ENCODE measurements around the gene KRT40. TPM values are rescaled to one million over a fixed set of nuclear protein-coding genes. Genes with fewer than 3 reads are reported as not detected.
"Not testable (repeated sequence)": the region's sequence is repeated elsewhere in the genome, so short reads cannot be mapped to it uniquely, and the experiment has no call there.

Gene KRT40
- total RNA-seq: not detected

DNA sequence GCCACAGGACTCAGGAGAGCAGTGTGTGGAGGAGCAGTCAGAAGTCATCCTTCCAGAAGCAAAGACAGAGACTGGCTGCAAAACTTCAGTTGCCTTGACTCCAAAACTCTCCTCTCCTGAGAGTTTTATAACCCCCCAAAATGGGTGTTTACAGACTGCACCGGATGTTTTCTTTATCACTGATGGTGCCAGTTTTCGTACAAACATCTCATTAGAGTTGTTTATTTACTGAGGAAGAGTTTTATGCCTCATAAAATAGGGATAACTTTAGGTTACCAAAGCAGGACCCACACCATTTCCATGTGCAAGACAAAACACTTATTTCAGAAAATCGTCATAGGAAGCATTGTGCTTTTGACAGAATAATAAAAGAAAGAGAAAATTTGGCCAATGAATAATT lies at the start of gene KRT40:
Gene KRT40 (minus strand): TSS at position 101 of the 400 bp plus-strand sequence. CDS start 53 bp downstream, at position 48.
- ATAC-seq: no peak

GRCh38 chr17:41029633-41030245 lies 45.6 kb upstream of the KRT40 start, which contains the start of gene KRTAP1-4:
KRTAP1-4 (minus strand) TSS chr17:41030195; CDS start chr17:41030078, 117 bp downstream.
- ATAC-seq: no peak

DNA sequence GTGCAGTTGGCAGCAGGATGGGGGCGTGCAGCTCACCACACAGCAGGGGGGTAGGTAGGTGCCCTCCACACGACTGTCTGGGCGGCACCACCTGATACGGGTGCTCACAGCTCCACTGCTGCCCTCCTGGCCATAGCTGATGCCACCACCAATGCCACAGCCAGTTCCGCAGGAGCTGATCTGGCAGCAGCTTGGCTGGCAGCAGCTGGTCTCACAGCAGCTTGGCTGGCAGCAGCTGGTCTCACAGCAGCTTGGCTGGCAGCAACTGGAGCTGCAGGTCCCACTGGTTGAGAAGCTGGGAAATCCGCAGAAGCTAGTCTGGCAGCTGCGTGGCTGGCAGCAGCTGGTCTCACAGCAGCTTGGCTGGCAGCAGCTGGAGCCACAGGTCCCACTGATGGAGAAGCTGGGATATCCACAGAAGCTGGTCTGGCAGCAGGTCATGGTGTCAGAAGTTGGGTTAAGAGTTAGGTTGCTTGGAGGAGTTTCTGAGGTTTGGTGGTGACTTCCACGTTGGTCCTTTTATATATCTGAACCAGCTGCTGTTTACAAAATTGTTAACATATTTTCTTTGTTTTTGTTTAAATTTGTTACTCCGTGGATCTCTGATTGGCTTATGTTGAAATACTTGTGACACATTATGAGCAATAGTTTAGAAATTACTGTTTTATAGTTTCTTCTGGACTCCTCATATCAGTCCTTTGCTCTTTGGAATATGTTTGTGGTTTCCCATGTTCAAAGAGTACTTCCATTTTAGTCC lies 42.8 kb upstream of the KRT40 start, which contains the start of gene KRTAP1-5:
Gene KRTAP1-5 (minus strand): TSS at position 494 of the 757 bp plus-strand sequence. CDS start 53 bp downstream, at position 441.
- peak; percentile 36 for ATAC-seq

DNA sequence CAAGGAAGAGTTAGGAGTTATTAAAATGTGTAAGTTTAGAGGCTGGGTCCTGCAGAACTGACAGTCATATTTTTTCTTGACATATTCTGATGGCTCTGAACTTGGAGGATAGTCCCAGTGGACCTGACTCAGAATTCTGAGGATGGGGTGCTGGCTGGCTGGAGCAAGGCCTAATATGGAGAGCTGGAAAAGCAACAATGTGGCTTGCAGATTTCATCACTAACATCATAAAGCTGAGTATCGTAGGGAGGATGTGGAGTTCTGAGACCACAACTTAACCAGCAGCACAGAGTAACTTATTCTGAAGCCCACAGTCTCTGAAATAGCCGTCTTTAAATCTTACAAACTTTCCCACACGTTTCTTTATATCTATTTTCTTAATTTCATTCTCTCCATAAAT lies 40.6 kb upstream of the KRT40 start:
- no peak for ATAC-seq

- no peak for ATAC-seq
These were observed 36.2 kb upstream of the KRT40 start for GRCh38 chr17:41020336-41020735.

DNA sequence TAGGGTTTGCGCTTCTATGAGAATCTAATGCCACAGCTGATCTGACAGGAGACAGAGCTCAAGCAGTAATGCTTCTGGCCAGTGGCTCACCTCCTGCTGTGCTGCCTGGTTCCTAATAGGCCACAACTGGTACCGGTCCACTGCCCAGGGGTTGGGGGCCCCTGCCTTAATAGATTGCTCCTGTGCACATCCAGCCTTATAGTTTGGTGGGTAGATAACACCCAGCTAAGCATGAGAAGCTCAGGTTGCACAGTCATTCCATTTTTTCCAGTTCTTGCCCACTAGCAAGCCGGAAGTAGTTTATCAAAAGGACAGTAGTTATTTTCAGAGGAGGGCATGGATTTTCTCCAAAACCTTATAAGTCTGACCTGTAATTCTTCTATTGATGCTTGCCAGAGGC lies 35.3 kb upstream of the KRT40 start:
- no peak for ATAC-seq

- no peak for ATAC-seq
These were observed 34.4 kb upstream of the KRT40 start for GRCh38 chr17:41018541-41018940.

GRCh38 chr17:41016578-41017215 lies 32.6 kb upstream of the KRT40 start:
- ATAC-seq: no peak

- ATAC-seq: no peak
These were observed 31.3 kb upstream of the KRT40 start for GRCh38 chr17:41015454-41015853.

- ATAC-seq: no peak
These were observed 29.5 kb upstream of the KRT40 start for GRCh38 chr17:41013606-41014005.

DNA sequence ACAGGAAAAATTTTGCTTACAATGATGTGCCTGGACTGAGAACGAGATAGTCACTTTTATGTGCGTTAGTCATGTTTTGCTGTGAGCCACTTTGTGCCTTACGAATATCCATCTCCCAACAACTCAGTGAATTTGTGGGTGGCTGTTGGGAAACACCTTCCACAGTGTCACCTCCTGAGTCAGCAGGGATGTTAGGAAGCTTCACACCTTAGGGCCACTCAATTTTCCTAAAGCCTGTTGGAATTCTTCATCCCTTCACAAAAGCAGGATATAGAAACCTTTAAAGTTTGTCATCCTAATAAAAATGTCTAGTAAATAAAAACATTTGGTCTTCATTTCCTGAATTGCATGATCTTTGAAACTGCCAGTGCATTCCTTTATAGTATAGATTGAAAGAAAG lies 29.1 kb upstream of the KRT40 start:
- ATAC-seq: no peak

DNA sequence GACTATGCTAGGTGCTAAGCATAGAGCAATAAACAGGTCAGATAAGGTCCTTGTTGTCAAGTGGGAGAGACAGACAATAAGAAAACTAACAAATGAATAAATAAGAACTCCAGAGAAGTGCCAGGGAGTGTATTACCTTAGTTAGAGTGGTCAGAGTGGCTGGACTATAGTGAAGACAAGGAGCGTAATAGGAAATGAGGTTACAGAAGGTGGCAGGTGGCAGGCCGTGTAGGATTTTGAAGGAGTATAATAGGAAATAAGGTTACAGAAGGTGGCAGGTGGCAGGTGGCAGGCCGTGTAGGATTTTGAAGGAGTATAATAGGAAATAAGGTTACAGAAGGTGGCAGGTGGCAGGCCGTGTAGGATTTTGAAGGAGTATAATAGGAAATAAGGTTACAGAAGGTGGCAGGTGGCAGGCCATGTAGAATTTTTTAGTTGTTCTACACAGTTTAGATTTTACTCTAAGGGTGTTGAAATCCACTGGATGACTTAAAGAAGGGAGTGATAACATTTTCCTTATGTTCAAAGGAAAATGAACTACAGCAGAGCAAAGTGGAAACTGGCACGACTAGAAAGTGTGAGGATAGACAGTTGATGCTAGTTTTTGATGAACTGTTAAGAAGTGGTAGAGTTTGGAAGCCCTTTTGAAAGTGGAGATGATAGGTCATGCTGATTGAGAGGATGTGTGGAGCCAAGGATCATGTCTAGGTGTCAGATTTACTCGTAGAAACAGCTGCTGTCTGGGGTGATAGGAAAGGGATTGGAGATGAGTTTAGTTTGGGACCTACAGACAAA lies 28.4 kb upstream of the KRT40 start:
- no peak for ATAC-seq

GRCh38 chr17:41010441-41010840 lies 26.3 kb upstream of the KRT40 start:
- ATAC-seq: no peak

- no peak for ATAC-seq
These were observed 25.8 kb upstream of the KRT40 start for GRCh38 chr17:41009936-41010335.

GRCh38 chr17:41009301-41009760 lies 25.2 kb upstream of the KRT40 start:
- ATAC-seq: no peak

GRCh38 chr17:41008811-41009210 lies 24.7 kb upstream of the KRT40 start, which contains the start of gene KRTAP3-1:
KRTAP3-1 (minus strand) TSS chr17:41009128; CDS start chr17:41009074, 54 bp downstream.
- no peak for ATAC-seq

DNA sequence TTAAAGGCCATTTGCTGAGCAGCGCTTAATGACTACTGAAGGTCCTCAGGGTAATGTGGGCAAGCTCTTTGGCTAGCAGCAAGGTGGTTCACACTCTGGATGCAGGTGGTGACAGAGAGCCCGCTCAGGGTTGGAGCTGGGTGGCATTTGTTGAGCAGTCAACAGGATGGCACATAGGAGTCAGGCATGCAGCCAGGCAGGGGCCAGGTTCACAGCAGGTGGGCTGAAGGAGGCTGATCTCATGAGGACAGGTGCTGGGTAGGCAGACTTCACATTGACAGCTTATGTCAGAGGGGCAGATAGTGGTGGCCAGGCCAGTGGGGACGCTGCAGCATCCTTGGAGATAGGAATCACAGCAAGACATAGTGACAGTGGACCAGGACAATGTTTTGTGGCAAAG lies 20.3 kb upstream of the KRT40 start:
- ATAC-seq: no peak

DNA sequence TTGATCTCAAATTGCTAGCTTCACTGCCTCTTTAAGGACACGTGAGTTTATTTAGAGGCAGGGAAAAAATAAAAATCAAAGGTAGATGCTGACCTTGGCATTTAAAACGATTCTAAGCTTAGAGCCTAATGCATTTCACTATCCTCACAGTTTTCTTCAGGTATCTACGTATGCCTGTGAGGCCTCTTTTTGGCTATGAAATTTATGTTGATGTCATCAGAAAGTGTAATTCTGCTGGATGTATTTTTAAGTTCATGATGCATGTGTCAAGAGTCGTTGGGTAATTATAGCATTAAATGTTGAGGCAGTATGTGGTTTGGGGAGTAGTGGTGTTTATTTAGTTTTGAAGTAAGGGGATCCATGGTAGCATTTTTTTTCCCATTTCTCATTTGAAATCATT lies 19.8 kb upstream of the KRT40 start:
- ATAC-seq: no peak

DNA sequence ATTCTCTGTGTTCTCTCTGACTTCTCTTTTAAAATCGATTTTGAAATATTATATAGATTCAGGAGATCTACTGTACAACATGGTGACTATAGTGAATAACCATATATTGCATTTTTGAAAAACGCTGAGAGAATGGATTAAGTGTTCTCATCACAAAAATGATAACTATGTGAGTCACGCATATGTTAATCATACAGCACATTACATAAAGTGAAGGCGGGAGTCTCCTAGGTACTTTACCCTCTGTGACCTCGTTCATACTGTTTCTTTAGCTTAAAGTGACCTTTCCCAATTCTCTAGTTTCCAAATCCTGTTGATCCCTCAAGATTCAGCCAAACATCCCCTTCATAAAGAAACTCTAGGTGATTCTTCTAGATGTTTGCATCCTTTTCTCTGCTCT lies 18.7 kb upstream of the KRT40 start:
- peak; percentile 84 for ATAC-seq

DNA sequence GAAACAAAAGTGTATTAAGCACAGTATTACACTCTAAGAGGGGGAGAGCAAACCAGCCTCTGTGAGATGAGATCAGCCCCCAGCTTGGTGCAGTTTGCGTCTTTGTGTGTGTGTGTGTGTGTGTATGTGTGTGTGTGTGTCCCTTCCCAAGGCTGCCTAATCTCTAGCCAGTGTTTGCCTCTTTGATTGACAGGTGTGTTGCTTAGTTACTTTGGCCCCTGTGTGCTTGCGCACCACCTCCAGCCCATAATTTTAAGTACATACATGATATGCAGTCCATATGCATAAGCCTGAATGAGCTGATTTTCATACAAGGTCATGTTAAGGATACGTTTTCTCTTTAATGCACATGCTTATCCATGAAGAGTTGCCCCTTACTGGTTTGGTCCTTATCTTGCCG lies 17.7 kb upstream of the KRT40 start:
- ATAC-seq: no peak

DNA sequence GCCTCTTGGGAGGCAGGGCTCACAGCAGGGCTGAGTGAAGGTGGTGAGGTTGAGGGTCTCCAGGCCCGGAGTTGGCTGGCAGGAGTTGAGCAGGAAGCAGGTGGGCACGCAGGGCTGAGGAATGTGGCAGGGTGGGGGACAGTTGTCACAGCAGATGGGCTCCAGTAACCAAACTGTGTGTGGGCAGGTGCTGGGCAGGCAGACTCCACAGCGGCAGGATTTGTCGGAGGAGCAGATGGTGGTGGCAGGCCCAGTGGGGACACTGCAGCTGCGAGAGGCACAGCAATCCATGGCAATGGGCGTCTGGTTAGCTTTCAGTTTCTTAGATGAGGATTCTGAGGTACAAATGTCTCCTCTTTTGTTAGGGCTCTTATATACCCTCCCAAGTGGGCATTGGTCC lies 15.4 kb upstream of the KRT40 start, which contains the start of gene KRTAP3-2:
Gene KRTAP3-2 (minus strand): TSS at position 344 of the 400 bp plus-strand sequence. CDS start 53 bp downstream, at position 291.
- ATAC-seq: not testable (repeated sequence)

- ATAC-seq: no peak
These were observed 13.2 kb upstream of the KRT40 start for GRCh38 chr17:40997361-40997760.
